ENCODE data around the gene MN1.

Gene MN1

DNA sequence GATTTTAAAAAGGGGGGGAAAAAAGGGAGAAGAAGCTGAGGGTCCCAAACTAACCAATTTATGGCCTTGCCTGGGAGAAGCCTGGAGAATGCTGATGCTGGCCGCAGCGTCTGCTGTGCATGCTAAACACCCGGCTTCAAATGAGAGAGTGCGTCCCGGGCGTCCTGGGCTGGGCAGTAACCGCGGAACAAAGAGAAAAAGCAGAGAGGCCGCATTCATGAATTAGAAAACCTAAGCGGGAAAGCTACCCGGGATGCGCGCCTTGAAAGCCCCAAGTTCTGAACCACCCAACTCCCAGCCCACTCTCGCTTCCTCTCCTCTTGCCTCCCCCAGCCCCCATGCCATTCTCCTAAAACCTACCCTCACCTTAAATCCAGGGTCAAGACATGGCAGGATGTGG, 6.5 kb downstream of the MN1 start:
- TF ChIP-seq, protein P1, sequence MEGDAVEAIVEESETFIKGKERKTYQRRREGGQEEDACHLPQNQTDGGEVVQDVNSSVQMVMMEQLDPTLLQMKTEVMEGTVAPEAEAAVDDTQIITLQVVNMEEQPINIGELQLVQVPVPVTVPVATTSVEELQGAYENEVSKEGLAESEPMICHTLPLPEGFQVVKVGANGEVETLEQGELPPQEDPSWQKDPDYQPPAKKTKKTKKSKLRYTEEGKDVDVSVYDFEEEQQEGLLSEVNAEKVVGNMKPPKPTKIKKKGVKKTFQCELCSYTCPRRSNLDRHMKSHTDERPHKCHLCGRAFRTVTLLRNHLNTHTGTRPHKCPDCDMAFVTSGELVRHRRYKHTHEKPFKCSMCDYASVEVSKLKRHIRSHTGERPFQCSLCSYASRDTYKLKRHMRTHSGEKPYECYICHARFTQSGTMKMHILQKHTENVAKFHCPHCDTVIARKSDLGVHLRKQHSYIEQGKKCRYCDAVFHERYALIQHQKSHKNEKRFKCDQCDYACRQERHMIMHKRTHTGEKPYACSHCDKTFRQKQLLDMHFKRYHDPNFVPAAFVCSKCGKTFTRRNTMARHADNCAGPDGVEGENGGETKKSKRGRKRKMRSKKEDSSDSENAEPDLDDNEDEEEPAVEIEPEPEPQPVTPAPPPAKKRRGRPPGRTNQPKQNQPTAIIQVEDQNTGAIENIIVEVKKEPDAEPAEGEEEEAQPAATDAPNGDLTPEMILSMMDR (conservative IDR thresholded peaks at IDR 0.05; ENCODE audit: low read length): no peak
- peak overlapping the region; percentile 58 for H3K4me3 ChIP-seq (ENCODE audit: low read length)
- DNase-seq (ENCODE audit: low read depth): no peak

DNA sequence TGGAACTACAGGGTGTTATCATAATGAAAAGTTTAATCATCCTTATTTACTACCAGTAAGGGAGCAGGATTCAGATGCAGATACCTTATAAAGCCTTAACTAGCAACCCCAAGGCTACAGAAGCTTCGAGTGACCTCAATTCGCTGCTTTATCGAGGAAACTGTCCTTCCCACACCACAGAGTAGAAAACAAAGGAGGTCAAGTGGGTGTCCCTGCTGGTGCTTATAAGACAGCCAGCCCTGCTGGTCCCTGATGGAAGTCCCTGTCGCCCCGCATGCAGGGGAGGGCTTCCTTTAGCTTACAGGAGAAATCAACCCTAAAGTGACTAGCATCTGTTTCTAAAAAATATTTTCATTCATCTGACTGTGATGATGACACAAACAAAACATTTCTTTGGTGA, 7.3 kb downstream of the MN1 start:
- no peak for DNase-seq (ENCODE audit: low read depth)
- TF ChIP-seq, protein P1 (conservative IDR thresholded peaks at IDR 0.05; ENCODE audit: low read length): no peak
- peak overlapping the region; percentile 58 for H3K4me3 ChIP-seq (ENCODE audit: low read length)

DNA sequence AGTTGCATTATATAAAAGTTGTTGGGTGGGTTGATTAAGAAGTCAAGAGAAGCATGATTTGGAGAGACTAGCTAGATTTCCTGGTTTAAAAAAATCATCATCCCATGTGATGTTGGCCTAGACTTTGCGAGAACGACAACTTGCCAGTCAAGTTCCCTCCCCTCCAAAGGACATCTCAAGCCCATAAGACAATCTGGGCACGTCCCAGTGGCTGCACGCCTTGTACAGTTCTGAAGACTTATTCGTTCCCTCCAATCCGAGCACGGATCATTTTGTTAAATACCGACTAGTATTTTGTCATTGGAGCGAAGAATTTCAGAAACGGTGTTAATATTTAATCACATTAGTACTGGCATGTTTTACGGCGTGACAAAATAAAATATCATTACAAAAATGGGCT, 8.0 kb downstream of the MN1 start:
- H3K4me3 ChIP-seq (ENCODE audit: low read length): no peak overlapping the region; the same call in 1 of the 2 replicates
- TF ChIP-seq, protein P1 (conservative IDR thresholded peaks at IDR 0.05; ENCODE audit: low read length): no peak
- DNase-seq (ENCODE audit: low read depth): no peak

DNA sequence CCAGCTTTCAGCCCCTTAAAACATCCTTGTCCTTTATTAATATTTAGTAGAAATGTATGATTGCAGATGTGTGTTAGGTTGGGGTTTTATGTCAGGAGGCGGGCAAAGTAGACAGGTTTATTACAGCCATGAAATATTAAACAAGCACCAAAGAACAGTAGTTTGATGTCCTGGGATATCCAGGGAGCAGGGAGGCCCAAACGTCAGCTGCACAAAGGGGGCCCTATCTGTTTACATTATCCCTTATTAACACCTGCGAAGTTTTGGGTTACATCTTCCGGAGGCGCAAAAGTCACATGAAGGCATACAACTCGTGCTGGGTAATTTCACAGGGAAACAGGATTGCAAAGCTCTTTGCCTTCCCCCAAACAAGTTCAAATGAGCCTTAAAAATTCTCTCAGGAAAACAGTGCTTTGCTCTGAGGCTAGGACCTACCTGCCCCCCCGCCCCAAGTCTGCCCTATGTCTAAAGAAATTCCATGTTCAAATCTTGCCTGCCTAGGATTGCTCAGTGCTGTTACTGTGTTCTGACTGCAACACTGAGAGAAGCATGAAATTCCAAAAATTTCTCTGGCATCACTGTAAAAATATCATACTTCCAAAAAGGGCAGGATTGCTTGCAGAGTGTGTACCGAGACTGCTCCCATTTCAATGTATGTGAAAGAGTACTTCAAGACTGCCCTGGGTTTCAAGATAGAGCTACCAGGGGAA, 8.9 kb downstream of the MN1 start:
- DNase-seq (ENCODE audit: low read depth): no peak
- H3K4me3 ChIP-seq (ENCODE audit: low read length): no peak overlapping the region
- TF ChIP-seq, protein P1 (conservative IDR thresholded peaks at IDR 0.05; ENCODE audit: low read length): no peak

DNA sequence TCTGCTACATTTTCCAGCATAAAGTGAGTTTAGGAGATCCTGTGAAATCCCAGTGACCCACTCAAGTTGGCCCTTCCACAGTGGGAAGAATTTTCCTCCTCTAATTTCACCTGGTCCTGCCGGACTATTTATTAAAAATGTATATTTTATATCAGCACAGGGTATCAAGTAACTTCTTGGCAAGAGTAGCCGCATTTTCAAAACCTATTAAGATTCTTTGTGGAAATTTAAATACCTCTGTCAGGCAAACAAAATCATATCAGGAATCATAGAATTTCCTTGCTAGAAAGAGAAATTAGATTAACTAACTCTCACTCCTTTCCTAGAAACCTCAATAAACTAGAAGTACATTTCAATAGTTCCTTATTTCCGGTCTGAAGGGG, 9.7 kb downstream of the MN1 start:
- DNase-seq (ENCODE audit: low read depth): no peak
- TF ChIP-seq, protein P1 (conservative IDR thresholded peaks at IDR 0.05; ENCODE audit: low read length): no peak
- no peak overlapping the region for H3K4me3 ChIP-seq (ENCODE audit: low read length)

DNA sequence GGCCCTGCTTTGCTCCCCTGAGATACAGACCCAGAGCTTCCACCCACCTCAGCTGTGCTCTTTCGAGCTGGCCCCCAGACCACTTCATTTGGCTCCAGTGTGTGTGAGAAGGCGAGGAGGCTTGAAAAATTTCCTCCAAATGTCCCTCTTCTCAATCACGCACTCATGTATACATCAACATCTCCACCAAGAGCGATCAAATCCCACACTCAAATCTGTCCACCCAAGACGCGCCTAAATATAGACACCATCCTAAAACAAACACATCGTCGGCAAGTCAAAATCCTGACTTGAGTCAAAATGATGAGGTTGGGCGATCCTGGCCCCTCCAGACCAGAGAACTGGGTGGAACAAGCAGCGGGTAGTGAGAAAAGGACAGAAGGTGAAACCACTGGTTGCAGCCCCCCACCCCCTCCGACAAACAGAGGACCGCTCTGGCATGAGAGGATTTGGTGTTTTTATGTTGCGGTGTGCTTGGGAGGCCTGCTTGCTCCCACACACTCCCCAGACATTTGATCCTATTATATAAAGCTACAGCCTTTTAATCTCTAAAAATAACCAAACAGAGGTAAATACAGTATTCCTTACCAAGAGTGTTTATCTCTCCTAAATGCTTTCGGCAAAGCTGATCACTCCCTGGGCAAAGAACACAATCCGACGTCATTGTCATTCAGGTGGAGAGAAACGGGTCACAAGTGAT, 10.2 kb downstream of the MN1 start:
- TF ChIP-seq, protein P1 (conservative IDR thresholded peaks at IDR 0.05; ENCODE audit: low read length): no peak
- no peak for DNase-seq (ENCODE audit: low read depth)
- no peak overlapping the region for H3K4me3 ChIP-seq (ENCODE audit: low read length)
